ENCODE measurements around the gene STXBP4. TPM values are rescaled to one million over a fixed set of nuclear protein-coding genes. Genes with fewer than 3 reads are reported as not detected.

Gene STXBP4
- total RNA-seq, 1 donor from 2014 or later = 4.7 TPM

- Histone ChIP-seq H3K4me3 (peak overlapping the region; percentile 97), H3K27ac (replicated peaks) (peak overlapping the region; percentile 92), H3K9me3 (replicated peaks) (no peaks in the 10 kb centered on the region), H3K27me3 (ENCODE audit: low read depth) (no peaks in the 10 kb centered on the region), H3K36me3 (peaks cover 6% of the 10 kb centered on the region), H3K4me1 (peaks cover 39% of the 10 kb centered on the region)
- intact Hi-C loops (cut with micrococcal nuclease) = no loop called here
- DNase-seq = no peak
- TF ChIP-seq CTCF (IDR thresholded peaks at IDR 0.05; ENCODE audit: borderline replicate concordance) = no peak
These were observed 1.4 kb downstream of the STXBP4 start for GRCh38 chr17:54969658-54970572.

GRCh38 chr17:54971147-54971546, 2.6 kb downstream of the STXBP4 start:
- TF ChIP-seq CTCF (IDR thresholded peaks at IDR 0.05; ENCODE audit: borderline replicate concordance) = no peak
- no peak overlapping the region for H3K4me3 ChIP-seq
- H3K9me3 ChIP-seq (replicated peaks) = no peaks in the 10 kb centered on the region
- H3K27me3 ChIP-seq (ENCODE audit: low read depth) = no peaks in the 10 kb centered on the region
- DNase-seq = no peak
- intact Hi-C loops (cut with micrococcal nuclease) = no loop called here
- no peaks in the 10 kb centered on the region for H3K36me3 ChIP-seq
- H3K4me1 ChIP-seq = peaks cover 38% of the 10 kb centered on the region
- H3K27ac ChIP-seq (replicated peaks) = no peak overlapping the region

DNA sequence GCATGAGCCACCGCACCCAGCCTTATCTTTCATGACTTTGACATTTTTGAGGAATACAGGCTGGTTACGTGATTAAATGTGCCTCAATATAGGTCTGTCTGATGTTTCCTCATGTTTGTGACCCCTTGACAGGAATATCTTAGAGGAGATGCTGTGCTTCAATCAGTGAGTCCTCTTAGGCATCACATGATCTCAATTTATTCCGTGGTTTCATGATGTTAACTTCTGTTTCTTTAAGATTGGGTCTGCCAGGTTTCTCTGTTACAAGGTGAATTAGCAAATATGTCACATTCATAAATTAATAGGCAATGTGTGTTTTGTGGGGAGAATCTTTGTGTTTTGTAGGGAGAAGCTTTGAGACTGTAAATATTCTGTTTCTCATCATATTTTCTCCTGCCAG, 3.3 kb downstream of the STXBP4 start:
- no peak for TF ChIP-seq CTCF (IDR thresholded peaks at IDR 0.05; ENCODE audit: borderline replicate concordance)
- Histone ChIP-seq H3K36me3 (no peaks in the 10 kb centered on the region), H3K9me3 (replicated peaks) (no peaks in the 10 kb centered on the region), H3K27me3 (ENCODE audit: low read depth) (no peaks in the 10 kb centered on the region), H3K4me3 (no peak overlapping the region), H3K27ac (replicated peaks) (no peak overlapping the region), H3K4me1 (peaks cover 31% of the 10 kb centered on the region)
- intact Hi-C loops (cut with micrococcal nuclease) = no loop called here
- DNase-seq = no peak

- Histone ChIP-seq H3K4me3 (no peak overlapping the region), H3K4me1 (peaks cover 24% of the 10 kb centered on the region), H3K9me3 (replicated peaks) (no peaks in the 10 kb centered on the region), H3K36me3 (no peaks in the 10 kb centered on the region), H3K27ac (replicated peaks) (no peak overlapping the region), H3K27me3 (ENCODE audit: low read depth) (no peaks in the 10 kb centered on the region)
- no peak for TF ChIP-seq CTCF (IDR thresholded peaks at IDR 0.05; ENCODE audit: borderline replicate concordance)
- intact Hi-C loops (cut with micrococcal nuclease) = no loop called here
- DNase-seq = no peak
These were observed 4.0 kb downstream of the STXBP4 start for GRCh38 chr17:54972406-54973138.

DNA sequence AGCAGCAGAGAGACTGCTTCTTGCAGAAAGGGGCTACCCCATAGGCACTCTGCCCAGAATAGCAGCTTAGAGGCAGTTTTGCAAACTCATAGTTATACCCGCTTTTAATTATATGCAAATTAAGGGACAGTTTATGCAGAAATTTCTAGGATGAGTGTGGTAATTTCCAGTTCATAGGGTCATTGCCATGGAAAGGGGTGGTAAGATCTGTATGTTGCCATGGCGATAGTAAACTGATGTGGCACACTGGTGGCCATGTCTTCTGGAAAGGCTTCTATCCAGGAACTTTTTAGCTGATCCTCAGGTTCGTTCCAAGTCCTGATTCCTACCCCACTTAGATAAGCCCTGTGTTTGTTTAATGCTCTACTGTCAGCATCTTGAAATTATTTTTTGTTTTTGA, 6.2 kb downstream of the STXBP4 start:
- TF ChIP-seq CTCF (IDR thresholded peaks at IDR 0.05; ENCODE audit: borderline replicate concordance) = no peak
- no peaks in the 10 kb centered on the region for H3K27me3 ChIP-seq (ENCODE audit: low read depth)
- peaks cover 2% of the 10 kb centered on the region for H3K4me1 ChIP-seq
- no peaks in the 10 kb centered on the region for H3K9me3 ChIP-seq (replicated peaks)
- H3K4me3 ChIP-seq = no peak overlapping the region
- H3K36me3 ChIP-seq = no peaks in the 10 kb centered on the region
- no peak for DNase-seq
- H3K27ac ChIP-seq (replicated peaks) = no peak overlapping the region
- intact Hi-C loops (cut with micrococcal nuclease) = no loop called here

All from left ventricle myocardium inferior (tissue), 1 donor.